SK-N-SH treated with all-trans-retinoic acid at 6 μM for 48 hours (cell line): Measurements from ENCODE around the gene MAGI3.
A peak's percentile ranks its signal among the peaks of the same experiment; 100 is the strongest.

Source experiments
- ATAC-seq: fragments of 200-7000 bp; cut with Tn5 transposase; 3 replicates; pipeline ENCODE4 v1.9.1; 2020; ENCODE audit warnings: mild to moderate bottlenecking, moderate library complexity
- ARNTL ChIP-seq: fragments of 450-650 bp; formaldehyde crosslinking; IDR thresholded peaks from 2 replicates; pipeline ENCODE4 v1.5.0; 2020; ENCODE audit warnings: low read depth, mild to moderate bottlenecking, moderate library complexity, borderline replicate concordance
- BACH2 ChIP-seq: fragments of 250-450 bp; sonication (Bioruptor Pico); IDR thresholded peaks from 2 replicates; pipeline ENCODE4 v1.9.0; 2021; ENCODE audit warnings: mild to moderate bottlenecking, borderline replicate concordance
- CREB5 ChIP-seq: fragments of 250-450 bp; sonication (Bioruptor Pico); IDR thresholded peaks from 2 replicates; pipeline ENCODE4 v1.5.1; 2020; ENCODE audit warnings: low read depth, mild to moderate bottlenecking, moderate library complexity
- CSDC2 ChIP-seq: fragments of 250-450 bp; sonication (Bioruptor Pico); IDR thresholded peaks from 2 replicates; pipeline ENCODE4 v1.5.0; 2020; ENCODE audit warnings: mild to moderate bottlenecking, moderate library complexity
- GLIS3 ChIP-seq: fragments of 250-450 bp; sonication (Bioruptor Pico); IDR thresholded peaks from 2 replicates; pipeline ENCODE4 v1.5.0; 2020; ENCODE audit warnings: mild to moderate bottlenecking, moderate library complexity
- ISL1 ChIP-seq: fragments of 250-450 bp; sonication (Bioruptor Pico); IDR thresholded peaks from 2 replicates; pipeline ENCODE4 v2.1.2; 2022; ENCODE audit warnings: mild to moderate bottlenecking, moderate library complexity
- OSR1 ChIP-seq: fragments of 250-450 bp; sonication (Bioruptor Pico); IDR thresholded peaks from 2 replicates; pipeline ENCODE4 v1.8.0; 2022; ENCODE audit warnings: moderate library complexity, mild to moderate bottlenecking, inconsistent platforms
- PATZ1 ChIP-seq: fragments of 250-450 bp; sonication (Bioruptor Pico); IDR thresholded peaks from 2 replicates; pipeline ENCODE4 v1.8.0; 2020; ENCODE audit warnings: mild to moderate bottlenecking, moderate library complexity, borderline replicate concordance
- POU6F1 ChIP-seq: fragments of 250-450 bp; sonication (Bioruptor Pico); IDR thresholded peaks from 2 replicates; pipeline ENCODE4 v1.8.0; 2021; ENCODE audit warnings: low read depth, mild to moderate bottlenecking, moderate library complexity, borderline replicate concordance
- PPARA ChIP-seq: fragments of 250-450 bp; sonication (Bioruptor Pico); IDR thresholded peaks from 2 replicates; pipeline ENCODE4 v1.5.0; 2020; ENCODE audit warnings: mild to moderate bottlenecking, borderline replicate concordance
- RARB ChIP-seq: fragments of 250-450 bp; sonication (Bioruptor Pico); IDR thresholded peaks from 2 replicates; pipeline ENCODE4 v1.8.0; 2021; ENCODE audit warnings: mild to moderate bottlenecking, moderate library complexity
- SNAI2 ChIP-seq: fragments of 250-450 bp; sonication (Bioruptor Pico); IDR thresholded peaks from 2 replicates; pipeline ENCODE4 v1.5.0; 2020; ENCODE audit warnings: mild to moderate bottlenecking, moderate library complexity
- TCF4 ChIP-seq: fragments of 250-450 bp; sonication (Bioruptor Pico); IDR thresholded peaks from 2 replicates; pipeline ENCODE4 v1.8.0; 2021; ENCODE audit warnings: mild to moderate bottlenecking, moderate library complexity, borderline replicate concordance
- TSHZ2 ChIP-seq: fragments of 250-450 bp; sonication (Bioruptor Pico); IDR thresholded peaks from 2 replicates; pipeline ENCODE4 v1.5.0; 2020; ENCODE audit warnings: mild to moderate bottlenecking, moderate library complexity
- ZC3H10 ChIP-seq: fragments of 250-450 bp; sonication (Bioruptor Pico); IDR thresholded peaks from 2 replicates; pipeline ENCODE4 v1.5.1; 2021; ENCODE audit warnings: mild to moderate bottlenecking, moderate library complexity
- ZFP3 ChIP-seq: fragments of 250-450 bp; sonication (Bioruptor Pico); IDR thresholded peaks from 2 replicates; pipeline ENCODE4 v1.5.0; 2020; ENCODE audit warnings: mild to moderate bottlenecking, moderate library complexity
- ZFP30 ChIP-seq: fragments of 450-650 bp; formaldehyde crosslinking; IDR thresholded peaks from 2 replicates; pipeline ENCODE4 v1.5.0; 2022; ENCODE audit warnings: mild to moderate bottlenecking, moderate library complexity
- ZNF565 ChIP-seq: fragments of 450-650 bp; formaldehyde crosslinking; conservative IDR thresholded peaks from 2 replicates; pipeline ENCODE4 v1.5.0; 2020; ENCODE audit warnings: low read depth, mild to moderate bottlenecking, moderate library complexity
- ZNF70 ChIP-seq: fragments of 450-650 bp; formaldehyde crosslinking; IDR thresholded peaks from 2 replicates; pipeline ENCODE4 v1.5.0; 2020; ENCODE audit warnings: mild to moderate bottlenecking, moderate library complexity
- ZNF8 ChIP-seq: fragments of 450-650 bp; formaldehyde crosslinking; IDR thresholded peaks from 2 replicates; pipeline ENCODE4 v1.5.0; 2020; ENCODE audit warnings: mild to moderate bottlenecking, moderate library complexity

The MAGI3 gene

GRCh38 chr1:113388017-113388620 lies 2.2 kb upstream of the MAGI3 start (continued):
- TF ChIP-seq SNAI2 (CRISPR knock-in tag) (no peak), ISL1 (CRISPR knock-in tag) (no peak), CSDC2 (CRISPR knock-in tag) (no peak), OSR1 (no peak), ARNTL (CRISPR knock-in tag) (no peak), ZNF70 (CRISPR knock-in tag) (no peak), PATZ1 (CRISPR knock-in tag) (no peak)

- ATAC-seq = peak; percentile 7
- peak; percentile 72; the same call in 1 of the 2 replicates for TF ChIP-seq TCF4 (CRISPR knock-in tag)
- TF ChIP-seq ZC3H10 (CRISPR knock-in tag) = no peak
- no peak for TF ChIP-seq RARB (CRISPR knock-in tag)
- no peak for TF ChIP-seq PATZ1 (CRISPR knock-in tag)
- peak; percentile 98 for TF ChIP-seq ZFP3 (CRISPR knock-in tag)
- no peak for TF ChIP-seq TSHZ2 (CRISPR knock-in tag)
- no peak; the same call in 1 of the 2 replicates for TF ChIP-seq ZNF8 (CRISPR knock-in tag)
- TF ChIP-seq CREB5 = no peak
- no peak for TF ChIP-seq PPARA (CRISPR knock-in tag)
Observed at GRCh38 chr1:113388621-113389358, 1.5 kb upstream of the MAGI3 start.

GRCh38 chr1:113389359-113389952 lies 859 bp upstream of the MAGI3 start:
- ATAC-seq = no peak; the same call in 2 of the 3 replicates
- TF ChIP-seq ZNF70 (CRISPR knock-in tag) (peak; percentile 57; the same call in 1 of the 2 replicates), ZNF8 (CRISPR knock-in tag) (0 out of 2 replicates have a peak, but pooled peaks have one; percentile 16), ZNF565 (no peak)
- TF ChIP-seq, all 23 proteins: peak for 2

GRCh38 chr1:113390871-113391648 lies 745 bp downstream of the MAGI3 start:
- peak; percentile 1; the same call in 1 of the 3 replicates for ATAC-seq
- no peak for TF ChIP-seq ZC3H10 (CRISPR knock-in tag)
- TF ChIP-seq OSR1 = no peak
- TF ChIP-seq CSDC2 (CRISPR knock-in tag) = no peak
- TF ChIP-seq ARNTL (CRISPR knock-in tag) = no peak
- no peak for TF ChIP-seq ISL1 (CRISPR knock-in tag)
- no peak for TF ChIP-seq PATZ1 (CRISPR knock-in tag)
- TF ChIP-seq GLIS3 = no peak
- TF ChIP-seq BACH2 (CRISPR knock-in tag) = no peak
- TF ChIP-seq TCF4 (CRISPR knock-in tag) = no peak
- no peak for TF ChIP-seq PPARA (CRISPR knock-in tag)
- no peak for TF ChIP-seq ZFP30 (CRISPR knock-in tag)
- no peak for TF ChIP-seq SNAI2 (CRISPR knock-in tag)
- no peak for TF ChIP-seq ZNF70 (CRISPR knock-in tag)
- no peak for TF ChIP-seq POU6F1
